Breast epithelium (tissue), 4 donors: ENCODE data around the gene MGAT5. TPM values are rescaled to one million over a fixed set of nuclear protein-coding genes. Genes with fewer than 3 reads are reported as not detected.

Experiments
- DNase-seq, 2 donors: peaks; one replicate each; pipeline ENCODE4 v3.0.0-alpha.2; 2019; ENCODE audit warnings: low spot score in 2 of 2
- H3K27ac ChIP-seq, 2 donors: fragments of 200-600 bp; sonication (generic) in 1 of 2; one replicate each; pipeline ENCODE4 v1.5.1; 2016 to 2019; ENCODE audit warnings: mild to moderate bottlenecking in 1 of 2
- H3K27me3 ChIP-seq, 2 donors: fragments of 200-600 bp; sonication (generic) in 1 of 2; one replicate each; pipeline versions ENCODE4 v1.5.1 to v1.6.0; 2017 to 2019; ENCODE audit warnings: control low read depth in 1 of 2, mild to moderate bottlenecking in 1 of 2
- H3K36me3 ChIP-seq: fragments of 200-600 bp; one replicate; pipeline ENCODE4 v1.5.1; 2019
- H3K4me1 ChIP-seq, 2 donors: fragments of 200-600 bp; sonication (generic); one replicate each; pipeline ENCODE4 v1.5.1; 2016 to 2019; ENCODE audit warnings: control low read depth in 1 of 2
- H3K4me3 ChIP-seq, 3 donors: fragments of 200-600 bp; sonication (generic); 1 replicate in 2 of 3; 2 replicates in 1 of 3; pipeline ENCODE4 v1.5.1; 2016 to 2019; ENCODE audit warnings: mild to moderate bottlenecking in 3 of 3, moderate library complexity in 2 of 3
- H3K9me3 ChIP-seq, 2 donors: fragments of 200-600 bp; sonication (generic) in 1 of 2; one replicate each; pipeline ENCODE4 v1.5.1; 2016 to 2019; ENCODE audit warnings: control low read depth in 1 of 2
- POLR2A ChIP-seq: fragments of 450-650 bp; IDR thresholded peaks from one replicate; pipeline ENCODE4 v1.6.1; 2016; ENCODE audit warnings: antibody characterized with exemption, mild to moderate bottlenecking, moderate library complexity
- POLR2AphosphoS5 ChIP-seq, 3 donors: sonication (generic); formaldehyde crosslinking; IDR thresholded peaks; one replicate each; pipeline ENCODE4 v1.6.1; 2017; ENCODE audit warnings: antibody characterized with exemption in 3 of 3
- intact Hi-C: fragments of 100-400 bp; cut with DNase I; formaldehyde crosslinking; loops from one replicate; pipeline ENCODE4 v1.15.1; 2023; ENCODE audit warnings: low total_unique reads
- total RNA-seq, 3 donors: library from RNA; depleted of rRNA; stranded (reverse); fragments of >200 nt; gene quantifications; one replicate each; pipeline ENCODE4 v1.1.0, GENCODE V29; 2016
- TF ChIP-seq, protein P1 (sequence below), 3 donors: fragments of 450-650 bp; IDR thresholded peaks; one replicate each; pipeline ENCODE4 v1.5.1; 2016 to 2017; ENCODE audit warnings: antibody characterized with exemption in 3 of 3, mild to moderate bottlenecking in 3 of 3, moderate library complexity in 3 of 3

Gene MGAT5
- total RNA-seq, 3 donors from 2014 or later: 30.5 to 42.6 (median 34.4) TPM

DNA sequence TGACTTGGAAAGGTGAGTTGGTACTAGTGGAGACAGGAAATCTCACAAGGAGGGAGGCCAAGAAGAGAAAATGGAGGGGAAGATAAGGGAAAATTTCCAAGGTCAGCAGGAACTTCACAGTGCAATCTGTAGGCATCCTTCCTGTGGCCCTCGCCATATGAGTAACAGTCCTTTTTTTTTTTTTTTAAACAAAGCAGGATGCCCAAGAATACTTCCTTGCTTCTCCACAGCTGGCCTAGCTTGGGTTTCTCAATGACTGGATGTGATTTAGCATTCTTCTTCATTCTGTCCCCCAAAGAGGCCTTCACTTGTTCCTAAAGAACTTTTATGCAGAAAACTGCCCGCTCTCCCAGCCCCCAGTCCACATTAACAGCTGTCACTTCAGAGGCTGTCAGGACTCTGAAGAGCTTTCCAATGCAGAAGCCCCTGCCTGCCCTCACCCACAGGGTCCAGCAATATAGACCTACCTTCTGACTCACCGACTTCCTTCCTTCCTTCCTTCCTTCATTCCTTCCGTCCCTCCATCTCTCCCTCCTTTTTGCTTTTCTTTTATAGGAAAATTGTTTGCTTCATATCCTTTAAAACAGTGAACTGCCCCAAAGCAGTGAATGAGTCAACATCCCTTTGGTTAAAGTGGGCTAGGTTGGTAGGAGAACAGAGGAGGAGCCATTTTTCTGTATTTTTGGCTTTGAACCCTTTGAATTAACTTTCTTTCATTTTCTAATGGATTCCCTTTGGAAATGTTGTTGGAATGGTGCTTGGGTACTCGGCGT, 172.0 kb downstream of the MGAT5 start:
- intact Hi-C loops: loop anchor here (10.0 kb wide), 1 partner anchor 541 kb away; no protein-coding TSS in a partner anchor
- Histone ChIP-seq H3K27ac (no peak overlapping the region), H3K9me3 (no peaks in the 10 kb centered on the region), H3K27me3 (no peaks in the 10 kb centered on the region), H3K36me3 (no peaks in the 10 kb centered on the region), H3K4me3 (no peak overlapping the region), H3K4me1 (no peaks in the 10 kb centered on the region)
- TF ChIP-seq POLR2AphosphoS5 (IDR thresholded peaks at IDR 0.05) (no peak), POLR2A (no peak)
- TF ChIP-seq, protein P1, sequence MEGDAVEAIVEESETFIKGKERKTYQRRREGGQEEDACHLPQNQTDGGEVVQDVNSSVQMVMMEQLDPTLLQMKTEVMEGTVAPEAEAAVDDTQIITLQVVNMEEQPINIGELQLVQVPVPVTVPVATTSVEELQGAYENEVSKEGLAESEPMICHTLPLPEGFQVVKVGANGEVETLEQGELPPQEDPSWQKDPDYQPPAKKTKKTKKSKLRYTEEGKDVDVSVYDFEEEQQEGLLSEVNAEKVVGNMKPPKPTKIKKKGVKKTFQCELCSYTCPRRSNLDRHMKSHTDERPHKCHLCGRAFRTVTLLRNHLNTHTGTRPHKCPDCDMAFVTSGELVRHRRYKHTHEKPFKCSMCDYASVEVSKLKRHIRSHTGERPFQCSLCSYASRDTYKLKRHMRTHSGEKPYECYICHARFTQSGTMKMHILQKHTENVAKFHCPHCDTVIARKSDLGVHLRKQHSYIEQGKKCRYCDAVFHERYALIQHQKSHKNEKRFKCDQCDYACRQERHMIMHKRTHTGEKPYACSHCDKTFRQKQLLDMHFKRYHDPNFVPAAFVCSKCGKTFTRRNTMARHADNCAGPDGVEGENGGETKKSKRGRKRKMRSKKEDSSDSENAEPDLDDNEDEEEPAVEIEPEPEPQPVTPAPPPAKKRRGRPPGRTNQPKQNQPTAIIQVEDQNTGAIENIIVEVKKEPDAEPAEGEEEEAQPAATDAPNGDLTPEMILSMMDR (IDR thresholded peaks at IDR 0.05): no peak
- no peak for DNase-seq

DNA sequence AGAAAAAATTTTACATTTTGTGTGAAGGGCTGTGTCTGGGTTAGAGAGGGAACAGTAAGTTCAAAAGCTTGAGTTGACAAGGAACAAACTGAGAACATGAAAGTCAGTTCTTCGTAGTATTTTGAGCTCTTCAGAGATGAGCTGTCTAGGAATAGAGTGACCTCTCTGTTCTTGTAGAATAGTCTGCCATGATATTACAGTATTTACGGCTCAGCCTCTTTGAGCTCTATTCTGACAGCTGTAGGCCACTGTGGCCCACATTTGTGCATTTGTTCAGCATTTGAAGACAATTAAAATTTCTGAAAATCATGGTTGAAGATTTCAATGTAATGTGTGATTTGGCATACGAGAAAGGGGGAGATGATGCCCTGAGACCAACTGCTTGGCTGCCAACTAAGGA, 172.8 kb downstream of the MGAT5 start:
- Histone ChIP-seq H3K27me3 (no peaks in the 10 kb centered on the region), H3K27ac (no peak overlapping the region), H3K36me3 (no peaks in the 10 kb centered on the region), H3K4me3 (no peak overlapping the region), H3K4me1 (no peaks in the 10 kb centered on the region), H3K9me3 (no peaks in the 10 kb centered on the region)
- intact Hi-C loops: loop anchor here (10.0 kb wide), 1 partner anchor 542 kb away; no protein-coding TSS in a partner anchor
- DNase-seq: no peak
- no peak for TF ChIP-seq POLR2A
- no peak for TF ChIP-seq POLR2AphosphoS5 (IDR thresholded peaks at IDR 0.05)
- TF ChIP-seq, protein P1 (IDR thresholded peaks at IDR 0.05): no peak

DNA sequence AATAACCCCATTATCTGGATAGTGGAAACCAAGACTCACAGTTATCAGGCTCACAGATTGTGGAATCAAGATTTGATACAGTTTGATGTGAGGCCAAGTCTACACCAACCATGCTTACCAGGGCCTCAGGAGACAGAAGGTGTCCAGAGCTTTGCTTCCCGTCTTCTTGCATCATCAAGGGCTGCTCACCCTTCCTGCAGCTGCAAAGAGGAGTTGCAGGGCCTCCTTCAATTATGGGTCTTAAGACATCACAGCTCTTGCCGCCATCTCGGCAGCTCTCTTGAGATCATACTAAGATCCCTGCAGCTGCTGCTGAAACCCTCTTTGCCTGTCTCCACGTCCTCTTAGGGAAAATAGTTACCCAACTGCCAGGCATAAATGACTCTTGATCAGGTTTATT, 176.0 kb downstream of the MGAT5 start:
- no peak overlapping the region for H3K4me3 ChIP-seq
- H3K36me3 ChIP-seq: no peaks in the 10 kb centered on the region
- TF ChIP-seq POLR2A: no peak
- no peak for TF ChIP-seq POLR2AphosphoS5 (IDR thresholded peaks at IDR 0.05)
- TF ChIP-seq, protein P1 (IDR thresholded peaks at IDR 0.05): no peak
- no peaks in the 10 kb centered on the region for H3K9me3 ChIP-seq
- intact Hi-C loops: loop anchor here (10.0 kb wide), 1 partner anchor 545 kb away; no protein-coding TSS in a partner anchor
- DNase-seq: no peak
- H3K4me1 ChIP-seq: no peaks in the 10 kb centered on the region
- H3K27me3 ChIP-seq: no peaks in the 10 kb centered on the region
- H3K27ac ChIP-seq: no peak overlapping the region

DNA sequence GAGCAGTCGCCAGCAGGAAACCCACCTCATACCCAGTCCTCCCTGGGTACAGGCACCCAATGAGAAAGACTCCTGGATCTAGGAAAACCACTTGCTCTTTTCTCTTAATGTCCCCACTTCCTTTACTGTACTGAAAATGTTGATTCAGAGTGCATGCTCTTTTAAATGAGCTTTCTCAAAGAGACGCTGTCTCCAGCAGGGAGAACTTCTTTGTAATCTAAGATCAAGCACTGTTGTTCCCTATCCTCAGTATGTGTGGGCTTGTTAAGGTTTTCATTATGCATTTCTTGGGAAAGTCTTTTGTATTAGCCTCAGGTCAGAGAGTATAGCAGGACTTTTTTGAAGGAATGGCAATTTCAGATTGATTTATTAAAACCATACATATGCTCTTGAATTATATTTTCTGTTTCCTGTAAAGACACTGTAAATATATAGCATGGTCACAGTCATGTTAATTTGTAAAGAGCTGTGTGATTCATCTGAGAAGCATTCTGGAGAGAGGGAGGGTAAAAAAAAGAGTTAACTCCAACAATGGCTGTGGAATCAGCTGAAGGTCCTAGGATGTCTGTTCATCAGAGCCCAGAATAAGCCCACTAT, 178.1 kb downstream of the MGAT5 start:
- intact Hi-C loops: no loop called here
- Histone ChIP-seq H3K27me3 (no peaks in the 10 kb centered on the region), H3K36me3 (no peaks in the 10 kb centered on the region), H3K4me3 (no peak overlapping the region), H3K27ac (no peak overlapping the region), H3K4me1 (no peaks in the 10 kb centered on the region), H3K9me3 (no peaks in the 10 kb centered on the region)
- no peak for DNase-seq
- TF ChIP-seq, protein P1 (IDR thresholded peaks at IDR 0.05): no peak
- TF ChIP-seq POLR2AphosphoS5 (IDR thresholded peaks at IDR 0.05) (no peak), POLR2A (no peak)

DNA sequence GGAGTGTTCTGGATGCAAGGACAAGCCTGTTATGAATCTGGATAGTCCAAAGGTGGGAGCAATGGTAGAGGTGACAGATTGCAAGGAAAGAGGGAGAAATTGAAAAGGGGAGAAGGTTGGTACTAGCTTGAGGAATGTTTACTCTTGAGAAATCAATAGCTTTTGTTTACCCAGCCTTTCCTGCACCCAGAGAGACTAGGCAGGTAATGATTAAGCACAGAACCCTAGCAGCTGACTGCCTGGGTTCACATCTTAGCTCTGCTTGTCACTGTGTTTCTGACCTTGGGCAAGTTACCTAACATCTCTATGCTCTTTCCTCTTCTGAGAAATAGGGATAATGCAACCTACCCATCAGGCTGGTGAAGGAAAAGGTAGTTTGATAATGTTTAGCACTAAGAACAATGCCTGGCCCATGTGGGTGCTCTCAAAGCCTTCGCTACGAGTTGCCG, 178.6 kb downstream of the MGAT5 start:
- H3K27me3 ChIP-seq: no peaks in the 10 kb centered on the region
- no peak overlapping the region for H3K27ac ChIP-seq
- H3K4me3 ChIP-seq: no peak overlapping the region
- H3K4me1 ChIP-seq: no peaks in the 10 kb centered on the region
- no peaks in the 10 kb centered on the region for H3K9me3 ChIP-seq
- no peak for DNase-seq
- TF ChIP-seq, protein P1 (IDR thresholded peaks at IDR 0.05): no peak
- TF ChIP-seq POLR2A: no peak
- no peak for TF ChIP-seq POLR2AphosphoS5 (IDR thresholded peaks at IDR 0.05)
- no peaks in the 10 kb centered on the region for H3K36me3 ChIP-seq
- intact Hi-C loops: no loop called here
